Measurements from ENCODE around the gene SHANK1.
A peak's percentile ranks its signal among the peaks of the same experiment; 100 is the strongest.

Gene SHANK1

GRCh38 chr19:50657222-50657669 lies 62.4 kb downstream of the SHANK1 start:
- no peak for DNase-seq
- peaks cover 21% of the 10 kb centered on the region for H3K4me1 Mint-ChIP-seq (ENCODE audit: low read depth)
- H3K27me3 Mint-ChIP-seq = peaks cover 82% of the 10 kb centered on the region
- no peak overlapping the region for H3K27ac Mint-ChIP-seq
- peak overlapping the region; percentile 57 for H3K4me3 Mint-ChIP-seq
- peaks cover 8% of the 10 kb centered on the region for H3K36me3 Mint-ChIP-seq (ENCODE audit: low read depth)
- H3K9me3 Mint-ChIP-seq = peaks cover 15% of the 10 kb centered on the region

GRCh38 chr19:50654882-50655281 lies 64.7 kb downstream of the SHANK1 start:
- no peak overlapping the region for H3K4me3 Mint-ChIP-seq
- H3K27me3 Mint-ChIP-seq = peaks cover 76% of the 10 kb centered on the region
- H3K36me3 Mint-ChIP-seq (ENCODE audit: low read depth) = peaks cover 8% of the 10 kb centered on the region
- no peak overlapping the region for H3K27ac Mint-ChIP-seq
- peaks cover 21% of the 10 kb centered on the region for H3K4me1 Mint-ChIP-seq (ENCODE audit: low read depth)
- DNase-seq = no peak
- H3K9me3 Mint-ChIP-seq = peaks cover 15% of the 10 kb centered on the region

- DNase-seq = no peak
- Mint-ChIP-seq H3K4me1 (ENCODE audit: low read depth) (peaks cover 8% of the 10 kb centered on the region), H3K4me3 (no peak overlapping the region), H3K36me3 (ENCODE audit: low read depth) (peaks cover 4% of the 10 kb centered on the region), H3K27me3 (peaks cover 73% of the 10 kb centered on the region), H3K27ac (no peak overlapping the region), H3K9me3 (peaks cover 6% of the 10 kb centered on the region)
Observed at GRCh38 chr19:50652722-50653121, 66.9 kb downstream of the SHANK1 start.

- no peak overlapping the region for H3K27ac Mint-ChIP-seq
- H3K27me3 Mint-ChIP-seq = peaks cover 66% of the 10 kb centered on the region
- H3K4me3 Mint-ChIP-seq = no peak overlapping the region
- DNase-seq = no peak
- H3K36me3 Mint-ChIP-seq (ENCODE audit: low read depth) = no peaks in the 10 kb centered on the region
- no peaks in the 10 kb centered on the region for H3K4me1 Mint-ChIP-seq (ENCODE audit: low read depth)
- H3K9me3 Mint-ChIP-seq = no peaks in the 10 kb centered on the region
Observed at GRCh38 chr19:50651174-50651573, 68.4 kb downstream of the SHANK1 start.

- Mint-ChIP-seq H3K4me1 (ENCODE audit: low read depth) (no peaks in the 10 kb centered on the region), H3K4me3 (no peak within 1 kb of the TSS), H3K9me3 (no peaks in the 10 kb centered on the region), H3K27ac (no peak within 1 kb of the TSS), H3K36me3 (ENCODE audit: low read depth) (no peaks in the 10 kb centered on the region), H3K27me3 (peaks cover 52% of the 10 kb centered on the region)
- DNase-seq = no peak
Observed at GRCh38 chr19:50649433-50650391, 69.9 kb downstream of the SHANK1 start, which contains the start of gene C19orf81. Gene C19orf81, plus strand, starts transcription at chr19:50649445. Its CDS starts 0 bp downstream, at chr19:50649445.

- H3K9me3 Mint-ChIP-seq = no peaks in the 10 kb centered on the region
- no peak overlapping the region for H3K4me3 Mint-ChIP-seq
- H3K36me3 Mint-ChIP-seq (ENCODE audit: low read depth) = no peaks in the 10 kb centered on the region
- H3K4me1 Mint-ChIP-seq (ENCODE audit: low read depth) = no peaks in the 10 kb centered on the region
- no peak overlapping the region for H3K27ac Mint-ChIP-seq
- no peak for DNase-seq
- peaks cover 43% of the 10 kb centered on the region for H3K27me3 Mint-ChIP-seq
Observed at GRCh38 chr19:50648659-50649058, 70.9 kb downstream of the SHANK1 start.

GRCh38 chr19:50647879-50648615 lies 71.6 kb downstream of the SHANK1 start:
- no peaks in the 10 kb centered on the region for H3K36me3 Mint-ChIP-seq (ENCODE audit: low read depth)
- no peak for DNase-seq
- H3K4me1 Mint-ChIP-seq (ENCODE audit: low read depth) = no peaks in the 10 kb centered on the region
- no peak overlapping the region for H3K27ac Mint-ChIP-seq
- no peaks in the 10 kb centered on the region for H3K9me3 Mint-ChIP-seq
- H3K27me3 Mint-ChIP-seq = peaks cover 38% of the 10 kb centered on the region
- no peak overlapping the region for H3K4me3 Mint-ChIP-seq

- no peaks in the 10 kb centered on the region for H3K4me1 Mint-ChIP-seq (ENCODE audit: low read depth)
- peaks cover 37% of the 10 kb centered on the region for H3K27me3 Mint-ChIP-seq
- no peak for DNase-seq
- H3K27ac Mint-ChIP-seq = no peak overlapping the region
- H3K9me3 Mint-ChIP-seq = no peaks in the 10 kb centered on the region
- no peak overlapping the region for H3K4me3 Mint-ChIP-seq
- H3K36me3 Mint-ChIP-seq (ENCODE audit: low read depth) = no peaks in the 10 kb centered on the region
Observed at GRCh38 chr19:50646074-50646807, 73.4 kb downstream of the SHANK1 start.

GRCh38 chr19:50645107-50645506 lies 74.5 kb downstream of the SHANK1 start:
- Mint-ChIP-seq H3K4me1 (ENCODE audit: low read depth) (peaks cover under 1% of the 10 kb centered on the region), H3K27ac (no peak overlapping the region), H3K4me3 (no peak overlapping the region), H3K36me3 (ENCODE audit: low read depth) (no peaks in the 10 kb centered on the region), H3K9me3 (no peaks in the 10 kb centered on the region), H3K27me3 (peaks cover 37% of the 10 kb centered on the region)
- DNase-seq = no peak

GRCh38 chr19:50644315-50644915 lies 75.2 kb downstream of the SHANK1 start:
- H3K36me3 Mint-ChIP-seq (ENCODE audit: low read depth) = no peaks in the 10 kb centered on the region
- H3K9me3 Mint-ChIP-seq = no peaks in the 10 kb centered on the region
- peaks cover 35% of the 10 kb centered on the region for H3K27me3 Mint-ChIP-seq
- H3K27ac Mint-ChIP-seq = no peak overlapping the region
- H3K4me1 Mint-ChIP-seq (ENCODE audit: low read depth) = peaks cover 1% of the 10 kb centered on the region
- no peak for DNase-seq
- no peak overlapping the region for H3K4me3 Mint-ChIP-seq

GRCh38 chr19:50640368-50640767 lies 79.2 kb downstream of the SHANK1 start:
- peaks cover 1% of the 10 kb centered on the region for H3K36me3 Mint-ChIP-seq (ENCODE audit: low read depth)
- H3K27me3 Mint-ChIP-seq = peaks cover 59% of the 10 kb centered on the region
- H3K9me3 Mint-ChIP-seq = peaks cover 7% of the 10 kb centered on the region
- H3K4me1 Mint-ChIP-seq (ENCODE audit: low read depth) = peaks cover 6% of the 10 kb centered on the region
- no peak overlapping the region for H3K27ac Mint-ChIP-seq
- H3K4me3 Mint-ChIP-seq = no peak overlapping the region
- no peak for DNase-seq

GRCh38 chr19:50639121-50640112 lies 80.2 kb downstream of the SHANK1 start, which contains the start of gene SYT3:
Gene SYT3, minus strand, starts transcription at chr19:50639881. Its CDS starts 2,470 bp downstream, at chr19:50637411.
- Mint-ChIP-seq H3K27ac (no peak within 1 kb of the TSS), H3K36me3 (ENCODE audit: low read depth) (peaks cover 4% of the 10 kb centered on the region), H3K27me3 (peaks cover 63% of the 10 kb centered on the region), H3K9me3 (peaks cover 10% of the 10 kb centered on the region), H3K4me1 (ENCODE audit: low read depth) (peaks cover 6% of the 10 kb centered on the region), H3K4me3 (peak within 1 kb of the TSS; percentile 67)
- DNase-seq = peak; percentile 56

GRCh38 chr19:50638600-50638999 lies 81.0 kb downstream of the SHANK1 start:
- DNase-seq = no peak
- Mint-ChIP-seq H3K36me3 (ENCODE audit: low read depth) (peaks cover 4% of the 10 kb centered on the region), H3K4me3 (no peak overlapping the region), H3K9me3 (peaks cover 15% of the 10 kb centered on the region), H3K4me1 (ENCODE audit: low read depth) (peaks cover 6% of the 10 kb centered on the region), H3K27me3 (peaks cover 63% of the 10 kb centered on the region), H3K27ac (no peak overlapping the region)
